ENCODE results near the gene CYTIP. TPM values are rescaled to one million over a fixed set of nuclear protein-coding genes. Genes with fewer than 3 reads are reported as not detected.

The CYTIP gene
- total RNA-seq, 2 experiments from 2014 or later = 514 to 520 TPM

- peaks cover 93% of the 10 kb centered on the region for H3K4me1 Mint-ChIP-seq (ENCODE audit: low read depth)
- peaks cover 9% of the 10 kb centered on the region for H3K9me3 Mint-ChIP-seq
- H3K27ac Mint-ChIP-seq = peak overlapping the region; percentile 99
- no peak for DNase-seq
- ATAC-seq = peak; percentile 73
- peak overlapping the region; percentile 77 for H3K4me3 Mint-ChIP-seq
- TF ChIP-seq CTCF (IDR thresholded peaks at IDR 0.05) = no peak
- ChIA-PET CTCF (interaction anchor here (0.7 to 3.5 kb wide), 11 partner anchors 12 to 142 kb away, joined by 3 to 15 read pairs (median 4); no protein-coding TSS in a partner anchor), POLR2A (interaction anchor here (2.6 to 51.0 kb wide), 5 partner anchors 9 to 56 kb away, joined by 11 to 1592 read pairs (median 39); partner anchors contain the start of gene CYTIP)
- peaks cover 47% of the 10 kb centered on the region for H3K36me3 Mint-ChIP-seq (ENCODE audit: low read depth)
- no peaks in the 10 kb centered on the region for H3K27me3 Mint-ChIP-seq
- intact Hi-C loops (cut with micrococcal nuclease) = loop anchor here (1.0 to 5.0 kb wide), 2 partner anchors 8 to 37 kb away; no protein-coding TSS in a partner anchor
Observed at GRCh38 chr2:157468931-157469708, 25.2 kb upstream of the CYTIP start.

DNA sequence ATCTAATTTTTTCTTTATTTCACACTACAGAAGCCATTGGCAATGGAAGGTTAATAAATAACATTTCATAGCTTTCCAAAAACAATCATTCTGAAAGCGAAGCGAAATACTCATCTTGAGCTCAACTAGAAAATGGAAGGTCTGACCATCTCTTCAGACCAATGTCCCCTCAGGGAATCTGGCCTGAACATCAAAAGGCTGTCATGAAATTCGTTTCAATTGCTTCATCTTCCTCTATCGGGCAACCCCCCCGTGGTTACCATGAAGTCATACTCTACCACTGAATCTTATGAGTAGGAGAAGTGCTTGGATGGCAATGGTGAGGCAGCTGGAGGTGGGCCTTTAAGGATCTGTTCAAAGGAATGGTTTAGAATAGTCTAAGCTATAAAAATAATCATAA lies 22.9 kb upstream of the CYTIP start:
- peak overlapping the region; percentile 99 for H3K27ac Mint-ChIP-seq
- peaks cover 11% of the 10 kb centered on the region for H3K9me3 Mint-ChIP-seq
- no peak for TF ChIP-seq CTCF (IDR thresholded peaks at IDR 0.05)
- intact Hi-C loops (cut with micrococcal nuclease) = loop anchor here (5.0 kb wide), 1 partner anchor 34 kb away; no protein-coding TSS in a partner anchor
- peak overlapping the region; percentile 17 for H3K4me3 Mint-ChIP-seq
- peak; percentile 9 for ATAC-seq
- ChIA-PET POLR2A (interaction anchor here (1.2 to 51.0 kb wide), 7 partner anchors 9 to 54 kb away, joined by 3 to 1592 read pairs (median 22); partner anchors contain the start of gene CYTIP), CTCF (interaction anchor here (0.7 to 3.5 kb wide), 17 partner anchors 9 to 164 kb away, joined by 3 to 15 read pairs (median 4); partner anchors contain the start of gene CYTIP)
- H3K27me3 Mint-ChIP-seq = no peaks in the 10 kb centered on the region
- peak; percentile 83 for DNase-seq
- peaks cover 96% of the 10 kb centered on the region for H3K4me1 Mint-ChIP-seq (ENCODE audit: low read depth)
- peaks cover 48% of the 10 kb centered on the region for H3K36me3 Mint-ChIP-seq (ENCODE audit: low read depth)

DNA sequence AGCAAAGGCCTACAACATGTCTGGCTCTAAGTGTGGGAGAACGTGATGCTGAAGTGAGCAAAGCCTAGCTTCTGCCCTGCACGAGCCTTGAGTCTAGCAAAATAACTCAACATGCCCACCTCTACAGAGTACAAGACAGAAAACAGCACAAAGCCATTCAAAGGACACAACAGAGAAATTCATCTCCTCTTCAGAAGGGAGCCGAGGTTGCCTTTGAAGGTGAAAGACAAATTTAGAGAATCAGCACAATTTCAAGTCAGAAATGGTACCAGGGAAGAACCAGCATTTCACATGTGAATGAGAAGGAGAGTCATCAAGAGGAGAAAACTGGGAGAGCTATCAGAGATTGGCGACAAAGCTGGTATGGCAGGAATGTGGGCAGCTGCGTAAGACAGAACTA lies 21.7 kb upstream of the CYTIP start:
- ATAC-seq = no peak
- Mint-ChIP-seq H3K9me3 (peaks cover 11% of the 10 kb centered on the region), H3K27ac (peak overlapping the region; percentile 99), H3K4me3 (no peak overlapping the region), H3K36me3 (ENCODE audit: low read depth) (peaks cover 51% of the 10 kb centered on the region), H3K27me3 (no peaks in the 10 kb centered on the region), H3K4me1 (ENCODE audit: low read depth) (peaks cover 97% of the 10 kb centered on the region)
- no peak for TF ChIP-seq CTCF (IDR thresholded peaks at IDR 0.05)
- POLR2A ChIA-PET = interaction anchor here (1.6 to 51.0 kb wide), 5 partner anchors 9 to 35 kb away, joined by 8 to 1592 read pairs (median 39); partner anchors contain the start of gene CYTIP
- DNase-seq = no peak
- intact Hi-C loops (cut with micrococcal nuclease) = loop anchor here (2.0 to 5.0 kb wide), 3 partner anchors 15 to 33 kb away; partner anchors contain the start of gene CYTIP
- CTCF ChIA-PET = interaction anchor here (1.0 to 3.5 kb wide), 10 partner anchors 8 to 163 kb away, joined by 3 to 15 read pairs (median 6); partner anchors contain the start of gene CYTIP

GRCh38 chr2:157463002-157463401 lies 19.1 kb upstream of the CYTIP start:
- no peaks in the 10 kb centered on the region for H3K27me3 Mint-ChIP-seq
- intact Hi-C loops (cut with micrococcal nuclease) = no loop called here
- CTCF ChIA-PET = interaction anchor here (2.0 kb wide), 1 partner anchor 8 kb away, joined by 7 read pairs; no protein-coding TSS in a partner anchor
- TF ChIP-seq CTCF (IDR thresholded peaks at IDR 0.05) = no peak
- POLR2A ChIA-PET = interaction anchor here (0.8 to 51.0 kb wide), 4 partner anchors 15 to 131 kb away, joined by 3 to 1592 read pairs (median 34); partner anchors contain the start of gene CYTIP
- peaks cover 47% of the 10 kb centered on the region for H3K36me3 Mint-ChIP-seq (ENCODE audit: low read depth)
- H3K27ac Mint-ChIP-seq = peak overlapping the region; percentile 99
- no peak overlapping the region for H3K4me3 Mint-ChIP-seq
- H3K4me1 Mint-ChIP-seq (ENCODE audit: low read depth) = peaks cover 91% of the 10 kb centered on the region
- peaks cover 11% of the 10 kb centered on the region for H3K9me3 Mint-ChIP-seq
- ATAC-seq (no peak), DNase-seq (no peak)

Measured in activated CD8-positive, alpha-beta T cell treated with anti-CD3 and anti-CD28 coated beads for 36 hours (primary cell).